Neural progenitor cell (in vitro differentiated cells): ENCODE results near the gene MCRS1.

Source experiments
- EZH2 ChIP-seq: fragments of 200-600 bp; sonication (generic); IDR thresholded peaks from 2 replicates; pipeline ENCODE4 v1.6.1; 2017; ENCODE audit warnings: antibody characterized with exemption, mild to moderate bottlenecking, moderate library complexity
- TF ChIP-seq, protein P1 (sequence below): fragments of 200-600 bp; sonication (generic); IDR thresholded peaks from 2 replicates; pipeline ENCODE4 v1.5.1; 2017; ENCODE audit warnings: antibody characterized with exemption, mild to moderate bottlenecking

DNA sequence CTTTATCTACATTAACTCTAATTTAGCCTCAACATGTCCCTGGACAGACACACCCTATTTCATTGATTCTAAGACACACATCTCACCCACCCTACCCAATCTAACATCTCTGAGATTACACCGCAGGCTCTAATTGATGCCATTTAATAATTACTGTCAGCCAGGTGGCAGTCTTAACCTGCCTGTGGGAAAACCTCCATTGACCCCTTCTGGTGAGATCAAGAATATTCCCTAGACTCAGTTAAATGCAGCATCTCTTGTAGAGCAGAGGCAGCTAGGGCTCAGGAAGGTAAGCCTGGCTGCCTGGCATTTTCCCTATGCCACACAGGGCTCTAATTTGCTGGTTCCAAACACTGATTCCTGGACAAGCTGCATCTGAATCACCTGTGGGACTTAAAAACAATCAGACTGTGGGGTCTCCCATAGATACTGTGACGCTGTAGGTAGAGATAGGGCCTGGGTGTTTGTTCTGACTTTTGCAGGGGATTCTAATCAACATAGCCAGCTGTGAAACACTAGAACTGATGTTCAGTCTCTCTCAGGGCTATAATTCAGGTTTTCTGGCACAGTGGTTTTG lies 14.3 kb downstream of the MCRS1 start:
- no peak for TF ChIP-seq EZH2
- TF ChIP-seq, protein P1, sequence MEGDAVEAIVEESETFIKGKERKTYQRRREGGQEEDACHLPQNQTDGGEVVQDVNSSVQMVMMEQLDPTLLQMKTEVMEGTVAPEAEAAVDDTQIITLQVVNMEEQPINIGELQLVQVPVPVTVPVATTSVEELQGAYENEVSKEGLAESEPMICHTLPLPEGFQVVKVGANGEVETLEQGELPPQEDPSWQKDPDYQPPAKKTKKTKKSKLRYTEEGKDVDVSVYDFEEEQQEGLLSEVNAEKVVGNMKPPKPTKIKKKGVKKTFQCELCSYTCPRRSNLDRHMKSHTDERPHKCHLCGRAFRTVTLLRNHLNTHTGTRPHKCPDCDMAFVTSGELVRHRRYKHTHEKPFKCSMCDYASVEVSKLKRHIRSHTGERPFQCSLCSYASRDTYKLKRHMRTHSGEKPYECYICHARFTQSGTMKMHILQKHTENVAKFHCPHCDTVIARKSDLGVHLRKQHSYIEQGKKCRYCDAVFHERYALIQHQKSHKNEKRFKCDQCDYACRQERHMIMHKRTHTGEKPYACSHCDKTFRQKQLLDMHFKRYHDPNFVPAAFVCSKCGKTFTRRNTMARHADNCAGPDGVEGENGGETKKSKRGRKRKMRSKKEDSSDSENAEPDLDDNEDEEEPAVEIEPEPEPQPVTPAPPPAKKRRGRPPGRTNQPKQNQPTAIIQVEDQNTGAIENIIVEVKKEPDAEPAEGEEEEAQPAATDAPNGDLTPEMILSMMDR = peak; percentile 62
